ENCODE results near the gene GAS2L3.

DNA sequence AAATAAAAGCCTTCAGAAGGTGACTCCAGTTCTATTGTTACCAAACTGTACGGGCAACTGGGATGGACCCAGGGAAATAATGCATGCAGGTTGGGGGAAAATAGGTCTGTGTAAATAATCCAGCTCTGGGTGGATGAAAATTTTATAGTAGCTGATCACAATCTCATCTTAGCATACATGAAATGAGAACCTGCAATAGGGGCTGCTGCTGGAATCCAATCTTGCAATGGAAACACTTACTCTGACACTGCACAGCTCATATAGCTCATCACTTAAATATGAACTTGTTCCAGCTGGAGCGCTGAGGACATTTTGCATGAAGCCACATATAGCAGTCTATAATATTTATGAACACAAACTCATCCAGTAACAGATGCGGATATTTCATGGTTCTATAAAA, 40.1 kb upstream of the GAS2L3 start:
- TF ChIP-seq, protein P1, sequence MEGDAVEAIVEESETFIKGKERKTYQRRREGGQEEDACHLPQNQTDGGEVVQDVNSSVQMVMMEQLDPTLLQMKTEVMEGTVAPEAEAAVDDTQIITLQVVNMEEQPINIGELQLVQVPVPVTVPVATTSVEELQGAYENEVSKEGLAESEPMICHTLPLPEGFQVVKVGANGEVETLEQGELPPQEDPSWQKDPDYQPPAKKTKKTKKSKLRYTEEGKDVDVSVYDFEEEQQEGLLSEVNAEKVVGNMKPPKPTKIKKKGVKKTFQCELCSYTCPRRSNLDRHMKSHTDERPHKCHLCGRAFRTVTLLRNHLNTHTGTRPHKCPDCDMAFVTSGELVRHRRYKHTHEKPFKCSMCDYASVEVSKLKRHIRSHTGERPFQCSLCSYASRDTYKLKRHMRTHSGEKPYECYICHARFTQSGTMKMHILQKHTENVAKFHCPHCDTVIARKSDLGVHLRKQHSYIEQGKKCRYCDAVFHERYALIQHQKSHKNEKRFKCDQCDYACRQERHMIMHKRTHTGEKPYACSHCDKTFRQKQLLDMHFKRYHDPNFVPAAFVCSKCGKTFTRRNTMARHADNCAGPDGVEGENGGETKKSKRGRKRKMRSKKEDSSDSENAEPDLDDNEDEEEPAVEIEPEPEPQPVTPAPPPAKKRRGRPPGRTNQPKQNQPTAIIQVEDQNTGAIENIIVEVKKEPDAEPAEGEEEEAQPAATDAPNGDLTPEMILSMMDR (IDR thresholded peaks at IDR 0.05): no peak
- no peak for TF ChIP-seq POLR2A (IDR thresholded peaks at IDR 0.05)

Measured in tibial nerve (tissue), 3 donors.